Heart left ventricle (tissue), 16 donors: ENCODE results near the gene TUBB2B. TPM values are rescaled to one million over a fixed set of nuclear protein-coding genes. Genes with fewer than 3 reads are reported as not detected.

Experiments
- ATAC-seq, 4 donors: fragments of 200-7000 bp; cut with Tn5 transposase; one replicate each; pipeline ENCODE4 v1.9.1; 2020 to 2022; ENCODE audit warnings: moderate library complexity in 4 of 4, mild to moderate bottlenecking in 3 of 4, moderate number of reproducible peaks in 1 of 4
- DNase-seq, 5 donors: peaks; one replicate each; pipeline ENCODE4 v3.0.0-alpha.2; 2020
- H3K27ac ChIP-seq, 12 donors: fragments of 200-600 bp; sonication (generic) in 4 of 12; one replicate each; pipeline versions ENCODE4 v1.5.0 to v1.8.0; 2016 to 2022; ENCODE audit warnings: mild to moderate bottlenecking in 2 of 12
- H3K27me3 ChIP-seq, 9 donors: fragments of 200-600 bp; sonication (generic) in 2 of 9; one replicate each; pipeline versions ENCODE4 v1.5.1 to v1.8.0; 2016 to 2022; ENCODE audit warnings: mild to moderate bottlenecking in 3 of 9
- H3K36me3 ChIP-seq, 9 donors: fragments of 200-600 bp; sonication (generic) in 2 of 9; one replicate each; pipeline versions ENCODE4 v1.5.0 to v1.8.0; 2018 to 2022; ENCODE audit warnings: mild to moderate bottlenecking in 2 of 9
- H3K4me1 ChIP-seq, 12 donors: fragments of 200-600 bp; sonication (generic) in 4 of 12; one replicate each; pipeline versions ENCODE4 v1.5.0 to v1.8.0; 2016 to 2022; ENCODE audit warnings: mild to moderate bottlenecking in 3 of 12
- H3K4me3 ChIP-seq, 12 donors: fragments of 200-600 bp; sonication (generic) in 4 of 12; one replicate each; pipeline versions ENCODE4 v1.5.0 to v1.8.0; 2017 to 2022; ENCODE audit warnings: mild to moderate bottlenecking in 9 of 12, moderate library complexity in 4 of 12
- H3K9me3 ChIP-seq, 12 donors: fragments of 200-600 bp; sonication (generic) in 4 of 12; one replicate each; pipeline versions ENCODE4 v1.5.0 to v1.8.0; 2016 to 2022; ENCODE audit warnings: mild to moderate bottlenecking in 1 of 12
- POLR2A ChIP-seq, 2 donors: fragments of 450-650 bp; IDR thresholded peaks; one replicate each; pipeline ENCODE4 v1.6.1; 2017; ENCODE audit warnings: antibody characterized with exemption in 2 of 2, mild to moderate bottlenecking in 2 of 2, moderate library complexity in 2 of 2
- WGBS, 4 donors: extraction: QIAGEN DNeasy Blood & Tissue Kit in 2 of 4; methylation state at CpG; one replicate each; pipeline versions ENCODE4 v1.1.5 to v1.1.7; 2013 to 2018; 5-methylcytosine and 5-hydroxymethylcytosine counted together
- intact Hi-C, 10 donors: fragments of 100-400 bp; cut with DNase I; formaldehyde crosslinking; loops; one replicate each; pipeline versions ENCODE4 v1.11.1 to v1.14.2; 2022
- polyA plus RNA-seq, 2 donors: library from polyadenylated mRNA; stranded (reverse); fragments of 200-250 nt; gene quantifications; one replicate each; pipeline ENCODE4 v1.2.3, GENCODE V29; 2013
- total RNA-seq, 9 donors: library from RNA; depleted of rRNA in 2 of 9; stranded (reverse); fragments of >200 nt in 2 of 9; fragmentation: NEBNext Ultra II Directional in 3 of 9; extraction: Animal tissue kit (Norgen Biotek cat#: 25700) in 3 of 9; gene quantifications; one replicate each; pipeline versions ENCODE4 v1.1.0 to v1.2.4, GENCODE V29; 2016 to 2023
- TF ChIP-seq, protein P1 (sequence below), 12 donors: fragments of 200-600 bp; sonication (generic) in 4 of 12; IDR thresholded peaks; one replicate each; pipeline versions ENCODE4 v1.5.0 to v1.8.0; 2018 to 2022; ENCODE audit warnings: antibody characterized with exemption in 12 of 12, mild to moderate bottlenecking in 5 of 12
- donor health status: ischemic (EF 13 %, LVEDD 7.1; RV severe dilation, severe dysfunction).
- donor health status: healthy with polysubstance abuse.
- donor health status: DM: no; HTN: yes; CAD: no.
- donor health status: DM: no; HTN: no; CAD: no.
- donor health status: ischemic (EF 25% LVEDD 6.9; RV normal size, moderate dysfunction).
- donor health status: ischemic (EF 25% LVEDD 5.7; RV mildly dilated, moderate dysfunction).
- donor health status: healthy.
- donor health status: DM: yes; HTN: yes; CAD: no.
- donor health status: ischemic (EF 35%, LVEDD 5.7; RV mildly dilated, moderate dysfunction).
- donor health status: nonischemic (EF 11% LVEDD 7.7; RV severe dilation, severe dysfunction).
- donor health status: DM: yes; HTN: yes; CAD: no.
- donor health status: PGD.
- donor health status: ischemic (EF 29% LVEDD 5.4; RV normal size, mild dysfunction).
- donor health status: nonischemic (EF 23%, LVEDD 6.1; RV moderate dilation, normal function).

TUBB2B gene
- total and polyA plus RNA-seq, 11 donors, result 0.90 to 3.4 (median 1.5) TPM

DNA sequence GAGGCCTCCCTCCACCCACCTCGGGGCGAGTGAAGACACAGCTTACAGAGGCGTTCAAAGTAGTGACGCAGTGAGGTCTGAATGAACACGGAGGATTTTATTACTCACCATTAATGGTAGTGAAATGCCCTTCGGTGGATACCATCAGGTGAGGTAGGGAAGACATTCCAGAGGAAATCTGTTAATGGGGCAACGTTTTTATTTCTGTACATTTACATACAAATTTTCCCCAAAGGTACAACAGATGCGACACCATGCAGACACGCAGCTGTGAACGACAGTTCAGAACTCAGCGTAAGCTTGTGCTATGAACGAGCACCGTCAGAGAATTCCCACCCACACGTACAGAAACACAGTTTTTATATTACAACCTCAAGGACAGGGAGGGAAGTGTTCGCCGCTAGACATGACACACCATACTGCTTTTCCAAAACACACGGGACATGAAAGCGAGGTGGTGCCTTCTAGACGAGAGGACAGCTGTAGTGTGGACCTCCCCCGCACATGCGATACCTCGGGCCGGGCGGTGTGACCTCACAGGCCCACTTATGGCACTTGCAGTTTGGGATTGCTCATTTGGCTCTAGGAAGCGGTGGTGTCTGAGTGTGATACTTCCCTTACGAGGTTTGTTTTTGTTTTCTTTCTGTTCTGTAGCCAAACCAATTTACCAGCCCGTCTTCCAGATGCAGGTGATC, 42.0 kb upstream of the TUBB2B start:
- H3K27ac ChIP-seq, result no peak overlapping the region
- H3K27me3 ChIP-seq, result no peaks in the 10 kb centered on the region
- ATAC-seq, result no peak
- TF ChIP-seq, protein P1, sequence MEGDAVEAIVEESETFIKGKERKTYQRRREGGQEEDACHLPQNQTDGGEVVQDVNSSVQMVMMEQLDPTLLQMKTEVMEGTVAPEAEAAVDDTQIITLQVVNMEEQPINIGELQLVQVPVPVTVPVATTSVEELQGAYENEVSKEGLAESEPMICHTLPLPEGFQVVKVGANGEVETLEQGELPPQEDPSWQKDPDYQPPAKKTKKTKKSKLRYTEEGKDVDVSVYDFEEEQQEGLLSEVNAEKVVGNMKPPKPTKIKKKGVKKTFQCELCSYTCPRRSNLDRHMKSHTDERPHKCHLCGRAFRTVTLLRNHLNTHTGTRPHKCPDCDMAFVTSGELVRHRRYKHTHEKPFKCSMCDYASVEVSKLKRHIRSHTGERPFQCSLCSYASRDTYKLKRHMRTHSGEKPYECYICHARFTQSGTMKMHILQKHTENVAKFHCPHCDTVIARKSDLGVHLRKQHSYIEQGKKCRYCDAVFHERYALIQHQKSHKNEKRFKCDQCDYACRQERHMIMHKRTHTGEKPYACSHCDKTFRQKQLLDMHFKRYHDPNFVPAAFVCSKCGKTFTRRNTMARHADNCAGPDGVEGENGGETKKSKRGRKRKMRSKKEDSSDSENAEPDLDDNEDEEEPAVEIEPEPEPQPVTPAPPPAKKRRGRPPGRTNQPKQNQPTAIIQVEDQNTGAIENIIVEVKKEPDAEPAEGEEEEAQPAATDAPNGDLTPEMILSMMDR (IDR thresholded peaks at IDR 0.05), result no peak
- no peak for TF ChIP-seq POLR2A (IDR thresholded peaks at IDR 0.05)
- no peak overlapping the region for H3K4me3 ChIP-seq
- peaks cover 0 to under 1% (median 0%) of the 10 kb centered on the region in 12 donors for H3K4me1 ChIP-seq
- intact Hi-C loops, result no loop called here
- peaks cover 0 to 68% (median 50%) of the 10 kb centered on the region in 9 donors for H3K36me3 ChIP-seq
- H3K9me3 ChIP-seq, result no peaks in the 10 kb centered on the region
- no peak for DNase-seq
- 86 to 91% (median 88%) methylated on average over 27 of the region's 27 CpGs for WGBS, 4 donors

DNA sequence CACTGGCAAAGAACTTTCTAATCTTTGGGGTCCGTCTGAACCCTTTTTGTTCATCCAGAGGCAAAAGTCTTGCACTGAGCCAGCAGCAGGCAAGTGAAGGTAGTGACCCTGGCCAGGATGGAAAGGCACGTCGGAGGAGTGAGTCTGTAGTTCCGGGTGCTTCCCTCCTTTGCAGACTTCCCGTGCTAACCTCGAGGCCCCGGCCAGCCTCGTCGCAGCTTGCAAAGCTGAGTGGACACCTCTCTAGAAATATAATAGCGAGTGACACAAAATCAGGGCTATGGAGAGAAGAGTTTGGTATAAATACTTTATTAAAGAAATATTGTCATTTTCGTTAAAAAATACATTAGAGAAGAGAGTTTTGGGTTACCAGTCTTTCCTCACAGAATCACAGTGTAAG, 41.2 kb upstream of the TUBB2B start:
- H3K4me3 ChIP-seq, result no peak overlapping the region
- H3K27me3 ChIP-seq, result no peaks in the 10 kb centered on the region
- TF ChIP-seq POLR2A (IDR thresholded peaks at IDR 0.05), result no peak
- TF ChIP-seq, protein P1 (IDR thresholded peaks at IDR 0.05), result no peak
- peaks cover 0 to 8% (median 0%) of the 10 kb centered on the region in 12 donors for H3K4me1 ChIP-seq
- WGBS, 4 donors, result 78 to 92% (median 81%) methylated on average over 11 of the region's 11 CpGs
- no peak for DNase-seq
- H3K27ac ChIP-seq, result no peak overlapping the region
- ATAC-seq, result no peak
- intact Hi-C loops, result no loop called here
- peaks cover 0 to 76% (median 58%) of the 10 kb centered on the region in 9 donors for H3K36me3 ChIP-seq
- H3K9me3 ChIP-seq, result no peaks in the 10 kb centered on the region

DNA sequence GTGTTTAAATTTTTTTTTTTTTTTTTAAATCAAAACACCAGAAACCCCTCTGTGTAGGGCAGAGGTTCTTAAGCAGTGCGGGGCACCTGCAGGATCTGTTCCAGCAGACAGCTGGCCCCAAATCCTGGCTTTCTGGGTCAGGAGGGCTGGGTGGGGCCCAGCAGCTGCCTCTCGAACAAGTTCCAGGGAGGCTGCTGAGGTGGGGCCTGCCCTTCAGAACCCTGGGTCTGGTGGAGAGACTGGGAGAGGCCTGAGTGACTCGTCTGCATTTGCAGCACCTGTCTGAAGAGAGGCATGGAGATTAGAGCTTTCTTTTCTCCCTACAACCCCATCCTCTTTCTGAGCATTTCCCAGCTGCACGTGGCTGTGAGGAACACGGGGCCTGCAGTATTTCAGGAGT, 39.7 kb upstream of the TUBB2B start:
- ATAC-seq (no peak), DNase-seq (no peak)
- 67 to 89% (median 81%) methylated on average over 4 to 5 of the region's 5 CpGs for WGBS, 4 donors
- no peak for TF ChIP-seq POLR2A (IDR thresholded peaks at IDR 0.05)
- TF ChIP-seq, protein P1 (IDR thresholded peaks at IDR 0.05), result no peak
- no peak overlapping the region for H3K27ac ChIP-seq
- H3K27me3 ChIP-seq, result no peaks in the 10 kb centered on the region
- peaks cover 0 to 70% (median 52%) of the 10 kb centered on the region in 9 donors for H3K36me3 ChIP-seq
- intact Hi-C loops, result no loop called here
- H3K4me1 ChIP-seq, result peaks cover 0 to 14% (median 0%) of the 10 kb centered on the region in 12 donors
- H3K9me3 ChIP-seq, result no peaks in the 10 kb centered on the region
- H3K4me3 ChIP-seq, result no peak overlapping the region

DNA sequence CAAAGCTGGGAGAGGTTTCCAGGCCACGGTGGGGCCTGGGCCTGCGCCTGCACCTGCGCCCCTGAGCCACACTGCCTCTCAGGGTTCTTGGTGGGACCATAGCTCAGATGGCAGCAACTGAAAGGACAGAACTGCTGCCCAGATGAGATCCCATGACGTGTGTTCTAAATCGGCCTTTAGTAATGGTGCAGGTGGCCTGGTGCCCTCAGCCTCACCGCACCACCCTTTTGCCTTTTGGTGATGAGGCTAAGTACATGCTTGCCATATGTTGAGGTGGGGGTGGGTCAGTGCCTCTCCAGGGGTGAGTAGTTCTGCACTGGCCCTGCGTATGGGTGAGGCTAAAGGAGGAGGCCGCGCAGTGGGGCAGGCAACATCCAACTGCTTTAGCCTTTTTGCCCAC, 38.7 kb upstream of the TUBB2B start:
- ATAC-seq (no peak), DNase-seq (no peak)
- Histone ChIP-seq H3K9me3 (no peaks in the 10 kb centered on the region), H3K4me3 (no peak overlapping the region), H3K36me3 (peaks cover 0 to 60% (median 42%) of the 10 kb centered on the region in 9 donors), H3K27me3 (no peaks in the 10 kb centered on the region), H3K4me1 (peaks cover 0 to 24% (median 5%) of the 10 kb centered on the region in 12 donors), H3K27ac (no peak overlapping the region)
- WGBS, 4 donors, result 60 to 84% (median 64%) methylated on average over 8 to 9 of the region's 9 CpGs
- TF ChIP-seq, protein P1 (IDR thresholded peaks at IDR 0.05), result no peak
- TF ChIP-seq POLR2A (IDR thresholded peaks at IDR 0.05), result no peak
- intact Hi-C loops, result no loop called here
